ENCODE measurements around the gene ZKSCAN1.
A peak's percentile ranks its signal among the peaks of the same experiment; 100 is the strongest.
"Not testable (repeated sequence)": the region's sequence is repeated elsewhere in the genome, so short reads cannot be mapped to it uniquely, and the experiment has no call there.

Gene ZKSCAN1

DNA sequence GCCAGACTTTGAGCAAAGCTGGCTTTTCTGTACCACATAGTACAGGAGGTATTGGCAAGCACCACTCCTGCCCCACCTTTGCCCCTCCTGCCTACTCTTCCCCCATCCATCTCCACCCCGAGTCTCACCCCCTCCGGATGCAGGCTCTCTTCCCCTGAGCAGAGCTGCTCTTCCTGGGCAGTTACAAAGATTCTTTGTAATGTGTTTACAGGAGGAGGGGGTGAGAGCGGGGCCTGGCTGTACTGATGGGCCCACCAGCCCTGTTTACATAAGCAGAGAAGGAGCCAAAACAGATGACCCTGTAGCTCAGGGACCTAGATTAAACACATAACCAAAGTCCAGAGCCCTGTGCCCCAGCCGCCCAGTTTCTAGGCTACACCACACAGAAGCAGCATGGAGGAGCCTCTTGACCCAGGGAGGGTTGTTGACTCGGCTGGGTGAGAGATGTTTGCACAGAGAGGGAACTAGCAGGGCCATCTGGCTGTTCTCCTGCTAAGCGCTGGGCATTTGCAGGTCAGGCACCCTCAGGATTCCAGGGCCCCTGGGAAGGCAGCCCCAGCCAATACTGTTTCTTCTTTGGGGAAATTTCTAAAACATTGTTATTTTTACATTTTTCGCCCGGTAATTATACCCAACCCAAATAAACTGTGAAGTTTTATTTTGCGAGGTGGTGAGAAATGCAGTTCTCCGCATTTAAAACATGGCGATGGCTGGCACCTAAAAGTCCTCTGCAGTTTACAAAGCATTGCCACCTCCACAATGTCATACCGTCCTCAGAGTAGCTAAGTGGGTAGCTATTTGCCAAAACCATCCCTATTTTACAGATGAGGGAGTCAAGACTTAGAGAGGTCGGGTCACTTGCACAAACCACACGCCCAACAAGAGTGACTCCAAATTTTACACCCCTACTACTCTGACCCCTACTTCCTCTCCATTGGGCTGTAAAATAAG lies 11.4 kb upstream of the ZKSCAN1 start:
- H3K4me1 ChIP-seq (ENCODE audit: control insufficient read depth, insufficient read depth, low read length, poor library complexity, severe bottlenecking) = peaks cover 13% of the 10 kb centered on the region
- WGBS, 2 experiments (ENCODE audit: insufficient coverage in 2 of 2) = 70 to 90% methylated on average over 2 to 4 of the region's 14 CpGs
- no peak overlapping the region for H3K4me3 ChIP-seq (ENCODE audit: extremely low read depth, insufficient read depth, low read length, poor library complexity, severe bottlenecking)
- H3K9me3 ChIP-seq (ENCODE audit: control insufficient read depth, low read length) = no peaks in the 10 kb centered on the region
- H3K27ac ChIP-seq (ENCODE audit: low read depth, low read length, severe bottlenecking) = peak overlapping the region; percentile 76
- H3K36me3 ChIP-seq (ENCODE audit: control insufficient read depth, insufficient read depth, low read length) = no peaks in the 10 kb centered on the region

DNA sequence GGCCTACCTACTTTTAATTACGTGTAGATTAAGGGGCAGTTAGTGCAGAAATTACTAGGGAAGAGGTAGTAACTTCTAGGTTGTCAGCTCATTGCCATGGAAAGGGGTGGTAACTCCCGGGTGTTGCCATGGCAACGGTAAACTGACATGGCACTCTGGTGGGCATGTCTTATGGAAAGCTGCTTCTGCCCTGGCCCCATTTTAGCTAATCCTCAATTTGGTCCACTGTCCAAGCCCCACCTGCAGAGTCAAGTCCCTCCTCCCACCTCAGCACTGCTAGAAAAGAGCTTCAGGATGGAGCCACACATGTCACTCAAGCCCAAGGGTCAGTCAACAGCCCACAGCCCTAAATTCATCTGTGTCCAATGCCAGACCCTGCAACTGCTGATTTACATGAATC lies 7.5 kb upstream of the ZKSCAN1 start:
- no peak overlapping the region for H3K4me3 ChIP-seq (ENCODE audit: extremely low read depth, insufficient read depth, low read length, poor library complexity, severe bottlenecking)

DNA sequence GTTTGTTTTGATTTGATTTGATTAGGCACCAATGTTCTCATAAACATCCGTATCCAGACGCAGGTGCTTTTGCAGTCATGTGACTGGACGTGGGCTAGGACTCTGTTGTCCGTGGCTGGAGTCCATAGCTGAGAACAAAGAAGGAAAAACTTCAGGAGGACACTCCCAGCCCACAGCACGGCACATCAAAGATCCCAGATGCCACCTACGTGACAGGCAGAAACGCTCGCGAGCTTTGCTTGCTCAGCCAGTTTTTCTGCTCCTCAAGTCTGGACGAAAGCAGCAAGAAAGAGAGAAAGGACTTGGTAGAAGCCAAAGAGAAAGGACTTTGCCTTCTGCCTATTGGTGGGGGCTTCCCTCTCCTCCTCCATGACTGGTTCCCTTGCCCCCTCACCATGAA lies 6.9 kb upstream of the ZKSCAN1 start:
- H3K4me1 ChIP-seq (ENCODE audit: control insufficient read depth, insufficient read depth, low read length, poor library complexity, severe bottlenecking) = peaks cover 11% of the 10 kb centered on the region
- H3K36me3 ChIP-seq (ENCODE audit: control insufficient read depth, insufficient read depth, low read length) = no peaks in the 10 kb centered on the region
- WGBS, 2 experiments (ENCODE audit: insufficient coverage in 2 of 2) = 84 to 86% methylated on average over 9 of the region's 10 CpGs
- H3K9me3 ChIP-seq (ENCODE audit: control insufficient read depth, low read length) = no peaks in the 10 kb centered on the region
- no peak overlapping the region for H3K4me3 ChIP-seq (ENCODE audit: extremely low read depth, insufficient read depth, low read length, poor library complexity, severe bottlenecking)
- H3K27ac ChIP-seq (ENCODE audit: low read depth, low read length, severe bottlenecking) = no peak overlapping the region

More for the DNA sequence above, 7.5 kb upstream of the ZKSCAN1 start:
- WGBS, 2 experiments (ENCODE audit: insufficient coverage in 2 of 2) = 53 to 68% methylated on average over 2 of the region's 3 CpGs
- no peaks in the 10 kb centered on the region for H3K9me3 ChIP-seq (ENCODE audit: control insufficient read depth, low read length)
- H3K36me3 ChIP-seq (ENCODE audit: control insufficient read depth, insufficient read depth, low read length) = no peaks in the 10 kb centered on the region
- no peak overlapping the region for H3K27ac ChIP-seq (ENCODE audit: low read depth, low read length, severe bottlenecking)
- H3K4me1 ChIP-seq (ENCODE audit: control insufficient read depth, insufficient read depth, low read length, poor library complexity, severe bottlenecking) = peaks cover 13% of the 10 kb centered on the region

DNA sequence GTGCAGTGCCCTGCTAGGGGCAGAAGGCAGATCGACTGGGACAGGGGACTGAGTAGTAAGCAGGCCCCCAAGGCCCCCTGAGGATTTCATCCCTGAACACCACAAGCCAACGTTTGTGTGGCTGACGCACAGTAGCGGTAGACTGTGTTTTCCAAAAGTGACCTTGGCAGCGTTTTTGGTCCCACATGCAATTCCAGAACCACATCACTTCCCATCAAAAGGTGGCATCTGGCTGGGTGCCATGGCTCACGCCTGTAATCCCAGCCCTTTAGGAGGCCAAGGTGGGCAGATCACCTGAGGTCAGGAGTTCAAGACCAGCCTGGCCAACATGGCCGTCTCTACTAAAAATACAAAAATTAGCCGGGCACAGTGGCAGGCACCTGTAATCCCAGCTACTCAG lies 5.4 kb upstream of the ZKSCAN1 start:
- H3K36me3 ChIP-seq (ENCODE audit: control insufficient read depth, insufficient read depth, low read length); H3K27ac ChIP-seq (ENCODE audit: low read depth, low read length, severe bottlenecking); H3K4me3 ChIP-seq (ENCODE audit: extremely low read depth, insufficient read depth, low read length, poor library complexity, severe bottlenecking); H3K4me1 ChIP-seq (ENCODE audit: control insufficient read depth, insufficient read depth, low read length, poor library complexity, severe bottlenecking); H3K9me3 ChIP-seq (ENCODE audit: control insufficient read depth, low read length): not testable (repeated sequence)
- WGBS, 2 experiments (ENCODE audit: insufficient coverage in 2 of 2) = 83 to 85% methylated on average over 6 to 8 of the region's 8 CpGs

DNA sequence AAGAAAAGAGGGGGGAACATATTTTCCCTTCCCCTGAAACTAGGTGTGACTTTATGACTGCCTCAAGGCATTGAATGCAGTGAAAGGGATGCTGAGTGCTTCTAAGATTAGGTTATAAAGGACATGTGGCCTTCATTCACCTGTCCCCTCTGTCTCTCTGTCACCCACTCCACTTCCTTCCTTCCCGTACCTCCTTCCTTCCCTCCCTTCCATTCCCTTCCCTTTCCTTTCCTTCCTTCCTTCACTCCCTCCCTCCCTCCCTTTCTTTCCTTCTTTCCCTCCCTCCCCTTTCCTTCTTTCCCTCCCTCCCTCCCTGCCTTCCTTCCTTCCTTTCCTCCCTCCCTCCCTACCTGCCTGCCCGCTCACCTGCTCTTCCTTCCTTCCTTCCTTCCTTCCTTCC lies 4.5 kb upstream of the ZKSCAN1 start:
- Histone ChIP-seq H3K27ac (ENCODE audit: low read depth, low read length, severe bottlenecking) (no peak overlapping the region), H3K4me3 (ENCODE audit: extremely low read depth, insufficient read depth, low read length, poor library complexity, severe bottlenecking) (no peak overlapping the region), H3K4me1 (ENCODE audit: control insufficient read depth, insufficient read depth, low read length, poor library complexity, severe bottlenecking) (peaks cover 2% of the 10 kb centered on the region), H3K36me3 (ENCODE audit: control insufficient read depth, insufficient read depth, low read length) (no peaks in the 10 kb centered on the region), H3K9me3 (ENCODE audit: control insufficient read depth, low read length) (no peaks in the 10 kb centered on the region)
- 48 to 80% methylated on average over 2 of the region's 2 CpGs for WGBS, 2 experiments (ENCODE audit: insufficient coverage in 2 of 2)

DNA sequence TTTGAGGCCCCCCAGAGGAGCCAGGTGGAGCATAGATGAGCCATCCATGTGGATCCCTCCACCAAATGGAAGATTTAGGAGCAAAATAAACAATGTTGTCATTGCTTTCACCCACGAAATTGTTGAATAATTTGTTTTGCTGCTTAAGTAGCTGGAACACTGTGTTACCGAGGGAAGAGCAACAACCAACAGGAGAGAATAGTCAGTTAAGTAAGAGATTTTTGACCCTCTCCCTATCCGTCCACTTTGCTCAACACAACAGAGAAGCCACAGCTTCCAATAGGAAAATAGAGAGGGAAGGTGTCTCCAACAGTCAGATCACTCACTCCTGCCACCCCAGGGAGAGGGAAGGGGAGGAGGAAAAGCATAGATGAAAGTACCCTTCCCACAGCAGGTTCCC lies 3.9 kb upstream of the ZKSCAN1 start:
- H3K4me1 ChIP-seq (ENCODE audit: control insufficient read depth, insufficient read depth, low read length, poor library complexity, severe bottlenecking) = peaks cover 2% of the 10 kb centered on the region
- H3K36me3 ChIP-seq (ENCODE audit: control insufficient read depth, insufficient read depth, low read length) = no peaks in the 10 kb centered on the region
- no peak overlapping the region for H3K27ac ChIP-seq (ENCODE audit: low read depth, low read length, severe bottlenecking)
- H3K9me3 ChIP-seq (ENCODE audit: control insufficient read depth, low read length) = no peaks in the 10 kb centered on the region
- WGBS, 2 experiments (ENCODE audit: insufficient coverage in 2 of 2) = 33 to 67% methylated on average over 1 of the region's 3 CpGs
- H3K4me3 ChIP-seq (ENCODE audit: extremely low read depth, insufficient read depth, low read length, poor library complexity, severe bottlenecking) = no peak overlapping the region

DNA sequence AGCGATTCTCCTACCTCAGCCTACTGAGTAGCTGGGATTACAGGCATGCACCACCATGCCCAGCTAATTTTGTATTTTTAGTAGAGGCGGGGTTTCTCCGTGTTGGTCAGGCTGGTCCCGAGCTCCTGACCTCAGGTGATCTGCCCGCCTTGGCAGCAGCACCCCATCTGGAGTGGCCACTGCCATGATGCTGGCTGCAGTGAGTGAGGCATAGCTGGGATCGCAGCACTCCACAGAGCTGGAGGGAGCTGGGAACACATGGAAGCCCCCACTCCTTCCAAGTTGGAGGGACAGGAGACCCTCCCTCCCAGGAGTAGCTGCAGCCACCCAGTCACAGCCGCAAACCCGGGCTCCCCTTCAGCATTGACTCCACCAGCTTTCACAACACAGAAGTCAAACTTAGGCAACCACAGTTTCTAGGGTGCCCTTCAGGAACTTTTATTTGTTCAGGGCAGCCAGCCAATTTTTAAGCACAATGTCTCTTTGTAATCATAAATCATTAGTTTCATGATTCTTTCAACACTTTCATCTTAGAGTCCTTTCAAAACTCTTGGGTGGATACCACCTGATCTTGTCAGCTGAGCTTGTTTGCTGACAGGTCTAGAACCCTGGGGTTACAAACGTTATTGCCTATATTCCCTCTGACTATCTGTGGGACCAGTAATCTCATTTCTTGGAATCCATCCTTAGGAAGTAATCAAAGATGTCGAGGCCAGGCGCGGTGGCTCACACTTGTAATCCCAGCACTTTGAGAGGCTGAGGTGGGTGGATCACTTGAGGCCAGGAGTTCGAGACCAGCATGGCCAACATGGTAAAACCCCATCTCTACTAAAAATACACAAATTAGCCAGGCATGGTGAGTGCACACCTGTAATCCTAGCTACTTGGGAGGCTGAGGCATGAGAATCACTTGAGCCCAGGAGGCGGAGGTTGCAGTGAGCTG lies 2.7 kb upstream of the ZKSCAN1 start:
- H3K9me3 ChIP-seq (ENCODE audit: control insufficient read depth, low read length); H3K4me3 ChIP-seq (ENCODE audit: extremely low read depth, insufficient read depth, low read length, poor library complexity, severe bottlenecking); H3K36me3 ChIP-seq (ENCODE audit: control insufficient read depth, insufficient read depth, low read length); H3K27ac ChIP-seq (ENCODE audit: low read depth, low read length, severe bottlenecking); H3K4me1 ChIP-seq (ENCODE audit: control insufficient read depth, insufficient read depth, low read length, poor library complexity, severe bottlenecking): not testable (repeated sequence)
- 84 to 86% methylated on average over 10 to 11 of the region's 14 CpGs for WGBS, 2 experiments (ENCODE audit: insufficient coverage in 2 of 2)

DNA sequence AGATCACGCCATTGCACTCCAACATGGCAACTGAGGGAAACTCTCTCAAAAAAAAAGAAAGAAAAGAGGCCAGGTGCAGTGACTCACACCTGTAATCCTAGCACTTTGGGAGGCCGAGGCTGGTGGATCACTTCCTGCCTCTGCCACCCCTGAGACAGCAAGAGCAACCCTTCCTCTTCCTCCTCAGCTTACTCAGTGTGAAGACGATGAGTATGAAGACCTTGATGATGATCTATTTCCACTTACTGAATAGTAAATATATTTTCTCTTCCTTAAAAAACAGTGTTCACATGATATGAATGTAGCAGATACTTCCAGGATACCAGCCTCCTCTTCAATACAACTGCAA lies 2.1 kb upstream of the ZKSCAN1 start:
- 90 to 100% methylated on average over 2 of the region's 3 CpGs for WGBS, 2 experiments (ENCODE audit: insufficient coverage in 2 of 2)
- H3K27ac ChIP-seq (ENCODE audit: low read depth, low read length, severe bottlenecking) = no peak overlapping the region
- peaks cover 2% of the 10 kb centered on the region for H3K4me1 ChIP-seq (ENCODE audit: control insufficient read depth, insufficient read depth, low read length, poor library complexity, severe bottlenecking)
- H3K4me3 ChIP-seq (ENCODE audit: extremely low read depth, insufficient read depth, low read length, poor library complexity, severe bottlenecking) = no peak overlapping the region
- no peaks in the 10 kb centered on the region for H3K9me3 ChIP-seq (ENCODE audit: control insufficient read depth, low read length)
- peaks cover 9% of the 10 kb centered on the region for H3K36me3 ChIP-seq (ENCODE audit: control insufficient read depth, insufficient read depth, low read length)

DNA sequence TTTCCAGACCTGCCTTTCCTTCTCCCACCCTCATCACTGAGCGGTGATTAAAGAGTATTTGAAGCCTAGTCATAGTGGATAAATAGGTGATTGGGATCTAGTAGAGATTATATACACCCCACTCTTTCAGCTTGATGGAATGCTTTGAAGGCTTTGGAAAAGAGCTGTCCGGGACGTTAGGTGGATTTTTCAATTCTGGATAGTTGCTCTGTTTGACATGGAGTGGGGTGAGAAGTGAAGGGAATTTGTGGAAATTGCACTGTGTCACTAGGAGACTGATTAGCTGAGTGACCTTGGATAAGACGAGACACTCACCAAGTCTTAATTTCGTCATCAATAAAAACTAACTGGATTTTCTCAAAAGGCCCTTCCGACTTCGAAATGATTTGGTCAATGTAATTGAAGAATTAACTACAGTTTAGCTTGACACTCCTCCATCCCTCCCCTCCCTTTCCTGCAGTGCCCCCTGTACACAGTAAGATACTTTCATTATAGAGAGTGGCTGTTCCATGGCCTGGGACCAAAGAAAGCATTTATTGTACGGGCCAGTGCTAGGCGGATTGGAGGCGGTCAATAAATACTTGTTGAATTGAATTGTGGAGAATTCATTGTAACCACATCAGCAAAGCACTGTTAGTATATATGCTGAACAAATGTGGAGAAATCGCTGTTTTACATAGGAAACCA lies 962 bp downstream of the ZKSCAN1 start:
- H3K4me1 ChIP-seq (ENCODE audit: control insufficient read depth, insufficient read depth, low read length, poor library complexity, severe bottlenecking) = peaks cover 2% of the 10 kb centered on the region
- peaks cover 28% of the 10 kb centered on the region for H3K36me3 ChIP-seq (ENCODE audit: control insufficient read depth, insufficient read depth, low read length)
- peak overlapping the region; percentile 97 for H3K4me3 ChIP-seq (ENCODE audit: extremely low read depth, insufficient read depth, low read length, poor library complexity, severe bottlenecking)
- 65 to 100% methylated on average over 1 to 5 of the region's 11 CpGs for WGBS, 2 experiments (ENCODE audit: insufficient coverage in 2 of 2)
- H3K27ac ChIP-seq (ENCODE audit: low read depth, low read length, severe bottlenecking) = peak overlapping the region; percentile 93
- no peaks in the 10 kb centered on the region for H3K9me3 ChIP-seq (ENCODE audit: control insufficient read depth, low read length)

DNA sequence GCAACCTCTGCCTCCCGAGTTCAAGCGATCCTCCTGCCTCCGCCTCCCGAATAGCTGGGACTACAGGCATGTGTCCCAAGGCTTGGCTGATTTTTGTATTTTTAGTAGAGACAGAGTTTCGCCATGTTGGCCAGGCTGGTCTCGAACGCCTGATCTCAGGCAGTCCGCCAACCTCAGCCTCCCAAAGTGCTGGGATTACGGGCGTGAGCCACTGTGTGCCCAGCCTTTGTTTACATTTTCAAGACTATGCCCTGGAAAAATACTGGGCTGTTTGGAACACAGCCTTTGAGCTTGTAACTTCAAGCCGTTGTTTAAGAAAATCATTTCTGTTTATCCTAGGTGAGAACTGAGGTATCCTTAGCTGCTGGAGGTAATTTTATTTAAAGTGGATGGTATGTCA lies 1.9 kb downstream of the ZKSCAN1 start:
- no peak overlapping the region for H3K4me3 ChIP-seq (ENCODE audit: extremely low read depth, insufficient read depth, low read length, poor library complexity, severe bottlenecking)
- H3K36me3 ChIP-seq (ENCODE audit: control insufficient read depth, insufficient read depth, low read length) = peaks cover 38% of the 10 kb centered on the region
- H3K27ac ChIP-seq (ENCODE audit: low read depth, low read length, severe bottlenecking) = no peak overlapping the region
- WGBS, 2 experiments (ENCODE audit: insufficient coverage in 2 of 2) = 95% methylated on average over 10 of the region's 11 CpGs
- no peaks in the 10 kb centered on the region for H3K9me3 ChIP-seq (ENCODE audit: control insufficient read depth, low read length)
- H3K4me1 ChIP-seq (ENCODE audit: control insufficient read depth, insufficient read depth, low read length, poor library complexity, severe bottlenecking) = peaks cover 2% of the 10 kb centered on the region

All from mesodermal cell (in vitro differentiated cells).